Tibial nerve (tissue), 4 donors: ENCODE measurements around the gene PHF20. TPM values are rescaled to one million over a fixed set of nuclear protein-coding genes. Genes with fewer than 3 reads are reported as not detected.
"Not testable (repeated sequence)": the region's sequence is repeated elsewhere in the genome, so short reads cannot be mapped to it uniquely, and the experiment has no call there.

Experiments
- DNase-seq, 2 donors: peaks; one replicate each; pipeline ENCODE4 v3.0.0-alpha.2; 2019; ENCODE audit warnings: low spot score in 2 of 2
- H3K27ac ChIP-seq, 4 donors: fragments of 200-600 bp; sonication (generic) in 3 of 4; one replicate each; pipeline ENCODE4 v1.5.1; 2017 to 2019; ENCODE audit warnings: mild to moderate bottlenecking in 1 of 4
- H3K27me3 ChIP-seq, 2 donors: fragments of 200-600 bp; sonication (generic) in 1 of 2; one replicate each; pipeline versions ENCODE4 v1.5.1 to v1.6.0; 2017 to 2019
- H3K36me3 ChIP-seq, 3 donors: fragments of 200-600 bp; sonication (generic); one replicate each; pipeline ENCODE4 v1.5.1; 2018 to 2019
- H3K4me1 ChIP-seq, 4 donors: fragments of 200-600 bp; sonication (generic) in 3 of 4; one replicate each; pipeline ENCODE4 v1.5.1; 2017 to 2019
- H3K4me3 ChIP-seq, 4 donors: fragments of 200-600 bp; sonication (generic) in 3 of 4; one replicate each; pipeline ENCODE4 v1.5.1; 2017 to 2019; ENCODE audit warnings: mild to moderate bottlenecking in 1 of 4, moderate library complexity in 1 of 4
- H3K9me3 ChIP-seq, 4 donors: fragments of 200-600 bp; sonication (generic) in 3 of 4; one replicate each; pipeline ENCODE4 v1.5.1; 2017 to 2019
- EP300 ChIP-seq, 2 donors: sonication (generic); formaldehyde crosslinking; IDR thresholded peaks; one replicate each; pipeline ENCODE4 v1.6.1; 2017; ENCODE audit warnings: antibody characterized with exemption in 2 of 2, mild to moderate bottlenecking in 1 of 2
- POLR2A ChIP-seq, 2 donors: fragments of 450-650 bp; IDR thresholded peaks; one replicate each; pipeline ENCODE4 v1.6.1; 2017; ENCODE audit warnings: antibody characterized with exemption in 2 of 2, mild to moderate bottlenecking in 2 of 2, moderate library complexity in 2 of 2
- WGBS, 2 donors: methylation state at CpG; one replicate each; pipeline ENCODE4 v1.1.5; 2018; 5-methylcytosine and 5-hydroxymethylcytosine counted together
- total RNA-seq, 4 donors: library from RNA; depleted of rRNA; stranded (reverse); fragments of >200 nt; gene quantifications; one replicate each; pipeline ENCODE4 v1.1.0, GENCODE V29; 2016
- TF ChIP-seq, protein P1 (sequence below), 5 experiments: fragments of 200-600 bp in 3 of 5; fragments of 450-650 bp in 2 of 5; sonication (generic) in 3 of 5; IDR thresholded peaks; one replicate each; pipeline ENCODE4 v1.5.1; 2016 to 2019; ENCODE audit warnings: antibody characterized with exemption in 5 of 5, mild to moderate bottlenecking in 3 of 5, moderate library complexity in 2 of 5

PHF20 gene
- total RNA-seq, 4 donors from 2014 or later: 30.0 to 76.8 (median 57.1) TPM

DNA sequence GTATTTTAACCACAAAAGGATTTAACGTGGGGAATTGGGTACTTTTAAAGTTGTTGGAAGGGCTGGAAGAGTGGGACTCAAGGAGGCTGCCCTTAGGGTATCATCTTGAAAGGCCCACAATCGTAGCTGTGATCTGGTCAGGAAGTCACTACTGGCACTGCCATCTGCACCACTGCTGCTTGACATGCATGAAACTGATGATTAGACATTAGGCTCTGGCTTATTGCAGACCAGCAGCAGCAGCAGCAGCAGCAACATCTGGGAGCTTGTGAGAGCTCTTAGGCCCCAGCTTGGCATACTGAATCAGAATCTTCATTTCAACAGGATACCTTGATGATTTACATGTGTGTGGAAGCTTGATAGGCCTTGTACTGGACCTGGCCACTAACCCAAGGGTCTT, 68.6 kb downstream of the PHF20 start:
- Histone ChIP-seq H3K9me3 (peaks cover 0 to 30% (median 3%) of the 10 kb centered on the region in 4 donors), H3K27me3 (no peaks in the 10 kb centered on the region), H3K27ac (no peak overlapping the region), H3K4me1 (peaks cover 0 to 3% (median 0%) of the 10 kb centered on the region in 4 donors), H3K36me3 (peaks cover 0 to 39% (median 9%) of the 10 kb centered on the region in 3 donors), H3K4me3 (no peak overlapping the region)
- WGBS, 2 donors: 79 to 88% methylated on average over 2 of the region's 2 CpGs
- TF ChIP-seq, protein P1, sequence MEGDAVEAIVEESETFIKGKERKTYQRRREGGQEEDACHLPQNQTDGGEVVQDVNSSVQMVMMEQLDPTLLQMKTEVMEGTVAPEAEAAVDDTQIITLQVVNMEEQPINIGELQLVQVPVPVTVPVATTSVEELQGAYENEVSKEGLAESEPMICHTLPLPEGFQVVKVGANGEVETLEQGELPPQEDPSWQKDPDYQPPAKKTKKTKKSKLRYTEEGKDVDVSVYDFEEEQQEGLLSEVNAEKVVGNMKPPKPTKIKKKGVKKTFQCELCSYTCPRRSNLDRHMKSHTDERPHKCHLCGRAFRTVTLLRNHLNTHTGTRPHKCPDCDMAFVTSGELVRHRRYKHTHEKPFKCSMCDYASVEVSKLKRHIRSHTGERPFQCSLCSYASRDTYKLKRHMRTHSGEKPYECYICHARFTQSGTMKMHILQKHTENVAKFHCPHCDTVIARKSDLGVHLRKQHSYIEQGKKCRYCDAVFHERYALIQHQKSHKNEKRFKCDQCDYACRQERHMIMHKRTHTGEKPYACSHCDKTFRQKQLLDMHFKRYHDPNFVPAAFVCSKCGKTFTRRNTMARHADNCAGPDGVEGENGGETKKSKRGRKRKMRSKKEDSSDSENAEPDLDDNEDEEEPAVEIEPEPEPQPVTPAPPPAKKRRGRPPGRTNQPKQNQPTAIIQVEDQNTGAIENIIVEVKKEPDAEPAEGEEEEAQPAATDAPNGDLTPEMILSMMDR (IDR thresholded peaks at IDR 0.05): no peak
- TF ChIP-seq POLR2A (IDR thresholded peaks at IDR 0.05): no peak
- no peak for DNase-seq

- Histone ChIP-seq H3K27me3 (no peaks in the 10 kb centered on the region), H3K4me1 (peaks cover 0 to 3% (median 0%) of the 10 kb centered on the region in 4 donors), H3K9me3 (peaks cover 0 to 30% (median 3%) of the 10 kb centered on the region in 4 donors), H3K27ac (no peak overlapping the region), H3K36me3 (peaks cover 0 to 56% (median 9%) of the 10 kb centered on the region in 3 donors), H3K4me3 (no peak overlapping the region)
- TF ChIP-seq EP300 (IDR thresholded peaks at IDR 0.05): no peak
- no peak for TF ChIP-seq POLR2A (IDR thresholded peaks at IDR 0.05)
- TF ChIP-seq, protein P1 (IDR thresholded peaks at IDR 0.05): no peak
- DNase-seq: no peak
- WGBS, 2 donors: 95 to 99% methylated on average over 5 of the region's 5 CpGs
Measured at GRCh38 chr20:35842361-35842760, 70.5 kb downstream of the PHF20 start.

DNA sequence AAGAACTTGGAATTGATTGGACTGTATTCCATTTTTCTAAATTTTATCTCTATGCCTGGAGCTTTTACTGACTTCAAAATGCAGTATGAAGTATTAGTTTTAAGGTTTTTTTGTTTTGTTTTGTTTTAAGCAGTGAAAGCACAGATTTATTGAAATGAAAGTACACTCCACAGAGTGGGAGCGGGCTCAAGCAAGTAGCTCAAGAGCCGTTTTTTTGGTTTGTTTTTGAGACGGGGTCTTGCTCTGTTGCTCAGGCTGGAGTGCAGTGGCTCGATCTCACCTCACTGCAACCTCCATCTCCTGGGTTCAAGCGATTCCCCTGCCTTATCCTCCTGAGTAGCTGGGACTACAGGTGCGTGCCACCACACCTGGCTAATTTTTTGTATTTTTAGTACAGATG, 72.1 kb downstream of the PHF20 start:
- not testable (repeated sequence) for H3K4me3 ChIP-seq, DNase-seq, H3K27me3 ChIP-seq, H3K4me1 ChIP-seq, H3K27ac ChIP-seq
- peaks cover 0 to 60% (median 9%) of the 10 kb centered on the region in 3 donors for H3K36me3 ChIP-seq
- WGBS, 2 donors: 95 to 97% methylated on average over 6 of the region's 6 CpGs
- H3K9me3 ChIP-seq: peaks cover 0 to 30% (median 3%) of the 10 kb centered on the region in 4 donors

DNA sequence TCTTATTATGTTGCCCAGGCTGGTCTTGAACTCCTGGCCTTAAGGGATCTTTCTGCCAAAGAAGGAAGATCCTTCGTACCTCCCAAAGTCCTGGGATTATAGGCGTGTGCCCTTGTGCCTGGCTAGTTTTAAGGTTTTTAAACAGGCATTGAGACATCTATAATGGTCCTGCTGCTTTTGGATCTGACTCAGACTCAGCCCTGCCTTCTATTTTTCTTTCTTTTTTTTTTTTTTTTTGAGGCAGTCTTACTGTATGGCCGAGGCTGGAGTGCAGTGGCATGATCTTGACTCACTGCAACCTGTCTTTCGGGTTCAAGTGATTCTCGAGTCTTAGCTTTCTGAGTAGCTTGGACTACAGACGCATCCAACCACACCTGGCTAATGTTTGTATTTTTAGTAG, 73.7 kb downstream of the PHF20 start:
- Histone ChIP-seq H3K9me3 (peaks cover 0 to 30% (median 3%) of the 10 kb centered on the region in 4 donors), H3K4me3 (no peak overlapping the region), H3K27me3 (no peaks in the 10 kb centered on the region), H3K36me3 (peaks cover 0 to 60% (median 9%) of the 10 kb centered on the region in 3 donors), H3K4me1 (peaks cover 0 to 9% (median 0%) of the 10 kb centered on the region in 4 donors), H3K27ac (no peak overlapping the region)
- 88 to 92% methylated on average over 6 of the region's 6 CpGs for WGBS, 2 donors
- no peak for DNase-seq
- no peak for TF ChIP-seq POLR2A (IDR thresholded peaks at IDR 0.05)
- TF ChIP-seq, protein P1 (IDR thresholded peaks at IDR 0.05): no peak
- no peak for TF ChIP-seq EP300 (IDR thresholded peaks at IDR 0.05)

- WGBS, 2 donors: 62 to 63% methylated on average over 4 of the region's 4 CpGs
- no peaks in the 10 kb centered on the region for H3K9me3 ChIP-seq
- no peak for TF ChIP-seq POLR2A (IDR thresholded peaks at IDR 0.05)
- TF ChIP-seq EP300 (IDR thresholded peaks at IDR 0.05): no peak
- TF ChIP-seq, protein P1 (IDR thresholded peaks at IDR 0.05): no peak
- H3K4me3 ChIP-seq: no peak overlapping the region
- no peak overlapping the region for H3K27ac ChIP-seq
- H3K27me3 ChIP-seq: no peaks in the 10 kb centered on the region
- no peak for DNase-seq
- H3K36me3 ChIP-seq: peaks cover 0 to 60% (median 4%) of the 10 kb centered on the region in 3 donors
- H3K4me1 ChIP-seq: peaks cover 0 to 9% (median 0%) of the 10 kb centered on the region in 4 donors
Measured at GRCh38 chr20:35849706-35850105, 77.9 kb downstream of the PHF20 start.

DNA sequence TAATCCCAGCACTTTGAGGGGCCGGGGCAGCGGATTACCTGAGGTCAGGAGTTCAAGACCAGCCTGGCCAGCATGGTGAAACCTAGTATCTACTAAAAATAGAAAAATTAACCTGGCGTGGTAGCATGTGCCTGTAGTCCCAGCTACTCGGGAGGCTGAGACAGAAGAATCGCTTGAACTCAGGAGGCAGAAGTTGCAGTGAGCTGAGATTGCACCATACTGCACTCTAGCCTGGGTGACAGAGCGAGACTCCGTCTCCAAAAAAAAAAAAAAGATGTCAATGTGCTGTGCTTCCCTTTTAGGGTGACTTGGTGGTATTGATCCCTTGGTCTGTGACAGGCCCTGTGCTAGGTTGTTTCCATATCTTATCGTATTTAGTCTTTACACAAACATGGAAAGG, 79.8 kb downstream of the PHF20 start:
- not testable (repeated sequence) for H3K4me3 ChIP-seq, DNase-seq, H3K27ac ChIP-seq, H3K9me3 ChIP-seq, H3K4me1 ChIP-seq, H3K27me3 ChIP-seq
- H3K36me3 ChIP-seq: peaks cover 0 to 40% (median 4%) of the 10 kb centered on the region in 3 donors
- 86 to 87% methylated on average over 8 of the region's 8 CpGs for WGBS, 2 donors
